IMR-90 (cell line): Measurements from ENCODE around the gene CXCL1. TPM values are rescaled to one million over a fixed set of nuclear protein-coding genes. Genes with fewer than 3 reads are reported as not detected.

Experiments used
- ATAC-seq: fragments of 200-7000 bp; cut with Tn5 transposase; 2 replicates; pipeline ENCODE4 v1.9.1; 2020; ENCODE audit warnings: low read depth, mild to moderate bottlenecking, moderate library complexity
- BruUV-seq: library from RNA; stranded (reverse); fragments of 400-500 nt; replicated peaks from 2 replicates; lab custom pipeline; 2021; lab: Mats Ljungman, UMichigan
- CTCF ChIA-PET: fragments of 300-600 bp; formaldehyde crosslinking; extraction: SDS; loops from one replicate; lab custom pipeline; 2021; ENCODE audit warnings: antibody characterized with exemption; lab: Yijun Ruan, JAX
- POLR2A ChIA-PET: fragments of 300-600 bp; sonication (Branson Sonifier 250); formaldehyde crosslinking; loops from one replicate; lab custom pipeline; 2022; ENCODE audit warnings: antibody characterized with exemption; ENCODE audit not compliant: unreplicated experiment; lab: Charles Lee
- DNase-seq: peaks from one replicate; pipeline ENCODE4 v3.0.0; 2013
- H2AFZ ChIP-seq: replicated peaks from 2 replicates; pipeline ENCODE3; 2013; ENCODE audit warnings: low read length, mild to moderate bottlenecking; ENCODE audit not compliant: poor library complexity
- H2AK5ac ChIP-seq: 2 replicates; pipeline ENCODE4 v1.6.1; 2013; ENCODE audit warnings: low read depth, low read length, inconsistent platforms
- H2AK9ac ChIP-seq: replicated peaks from 2 replicates; pipeline ENCODE3; 2013; ENCODE audit warnings: mild to moderate bottlenecking, low read depth, low read length, moderate library complexity; ENCODE audit not compliant: poor library complexity
- H2BK120ac ChIP-seq: 2 replicates; pipeline ENCODE4 v1.6.1; 2013; ENCODE audit warnings: low read depth, low read length, inconsistent platforms
- H2BK15ac ChIP-seq: 3 replicates; pipeline ENCODE4 v1.6.1; 2013; ENCODE audit warnings: low read depth, low read length, inconsistent platforms
- H2BK20ac ChIP-seq: 2 replicates; pipeline ENCODE4 v1.6.1; 2013; ENCODE audit warnings: low read depth, mild to moderate bottlenecking, inconsistent platforms, low read length, moderate library complexity
- H2BK5ac ChIP-seq: 2 replicates; pipeline ENCODE4 v1.6.1; 2013; ENCODE audit warnings: mild to moderate bottlenecking, low read depth, low read length, inconsistent platforms; ENCODE audit not compliant: poor library complexity, severe bottlenecking
- H3K14ac ChIP-seq: replicated peaks from 2 replicates; pipeline ENCODE4 v1.6.1; 2013; ENCODE audit warnings: low read depth, low read length, inconsistent platforms
- H3K18ac ChIP-seq: 2 replicates; pipeline ENCODE4 v1.6.1; 2013; ENCODE audit warnings: low read depth, low read length, control low read depth
- H3K23ac ChIP-seq: 2 replicates; pipeline ENCODE4 v1.6.1; 2013; ENCODE audit warnings: low read depth, low read length, inconsistent platforms
- H3K27ac ChIP-seq: 2 replicates; pipeline ENCODE4 v1.5.1; 2013; ENCODE audit warnings: mild to moderate bottlenecking, control low read depth, low read length; ENCODE audit not compliant: insufficient read depth
- H3K27me3 ChIP-seq: 2 replicates; pipeline ENCODE4 v1.6.1; 2013; ENCODE audit warnings: low read length; ENCODE audit not compliant: control insufficient read depth, insufficient read depth
- H3K36me3 ChIP-seq: 2 replicates; pipeline ENCODE4 v1.6.1; 2013; ENCODE audit warnings: low read length, mixed read lengths; ENCODE audit not compliant: control insufficient read depth, insufficient read depth
- H3K4ac ChIP-seq: 2 replicates; pipeline ENCODE4 v1.6.1; 2013; ENCODE audit warnings: low read depth, low read length, inconsistent platforms
- H3K4me1 ChIP-seq: 2 replicates; pipeline ENCODE4 v1.6.1; 2013; ENCODE audit warnings: low read length, mixed read lengths; ENCODE audit not compliant: control insufficient read depth, insufficient read depth
- H3K4me2 ChIP-seq: 2 replicates; pipeline ENCODE4 v1.6.1; 2013; ENCODE audit warnings: low read depth, mild to moderate bottlenecking, control low read depth, low read length, moderate library complexity
- H3K4me3 ChIP-seq: 2 replicates; pipeline ENCODE4 v1.5.1; 2013; ENCODE audit warnings: low read depth, mild to moderate bottlenecking, control low read depth, low read length, moderate library complexity; ENCODE audit not compliant: insufficient read depth
- H3K56ac ChIP-seq: 2 replicates; pipeline ENCODE4 v1.6.1; 2013; ENCODE audit warnings: low read length, inconsistent platforms; ENCODE audit not compliant: insufficient read depth; ENCODE audit errors: extremely low read depth
- H3K79me1 ChIP-seq, 2 experiments: 2 replicates each; pipeline ENCODE4 v1.6.1; 2013; ENCODE audit warnings: low read length in 2 of 2, inconsistent platforms in 1 of 2, low read depth in 1 of 2
- H3K9ac ChIP-seq: 2 replicates; pipeline ENCODE4 v1.6.1; 2013; ENCODE audit warnings: low read depth, low read length, control low read depth
- H3K9me1 ChIP-seq: 2 replicates; pipeline ENCODE4 v1.6.1; 2013; ENCODE audit warnings: low read length, inconsistent platforms; ENCODE audit not compliant: insufficient read depth
- H3K9me3 ChIP-seq: 2 replicates; pipeline ENCODE4 v1.6.1; 2013; ENCODE audit warnings: low read length; ENCODE audit not compliant: control insufficient read depth, insufficient read depth
- H4K20me1 ChIP-seq: 2 replicates; pipeline ENCODE4 v1.6.1; 2013; ENCODE audit warnings: low read length, inconsistent platforms; ENCODE audit not compliant: insufficient read depth
- H4K5ac ChIP-seq: 2 replicates; pipeline ENCODE4 v1.6.1; 2013; ENCODE audit warnings: mild to moderate bottlenecking, low read depth, low read length, control low read depth
- H4K8ac ChIP-seq, 2 experiments: 2 replicates each; pipeline ENCODE4 v1.6.1; 2013; ENCODE audit warnings: low read depth in 2 of 2, low read length in 2 of 2, control low read depth in 1 of 2, inconsistent platforms in 1 of 2
- H4K91ac ChIP-seq: 2 replicates; pipeline ENCODE4 v1.6.1; 2013; ENCODE audit warnings: low read depth, low read length, inconsistent platforms; ENCODE audit not compliant: insufficient read depth
- BHLHE40 ChIP-seq: fragments of 150-350 bp; IDR thresholded peaks from 2 replicates; pipeline ENCODE4 v1.6.1; 2016; ENCODE audit warnings: mild to moderate bottlenecking, low read depth, low read length
- CEBPB ChIP-seq: IDR thresholded peaks from 2 replicates; pipeline ENCODE4 v1.6.1; 2012; ENCODE audit warnings: low read depth, low read length, improper control_type of control experiment
- CHD1 ChIP-seq: IDR thresholded peaks from 2 replicates; pipeline ENCODE4 v1.6.1; 2012; ENCODE audit warnings: low read depth, low read length, improper control_type of control experiment
- CTCF ChIP-seq: conservative IDR thresholded peaks from 2 replicates; pipeline ENCODE4 v1.5.1; 2012; ENCODE audit warnings: mild to moderate bottlenecking, low read depth, low read length, improper control_type of control experiment
- FOS ChIP-seq: fragments of 150-350 bp; IDR thresholded peaks from 2 replicates; pipeline ENCODE4 v1.6.1; 2016; ENCODE audit warnings: low read depth, low read length
- MAZ ChIP-seq: IDR thresholded peaks from 2 replicates; pipeline ENCODE4 v1.6.1; 2012; ENCODE audit warnings: low read depth, mild to moderate bottlenecking, low read length, improper control_type of control experiment, moderate library complexity, borderline replicate concordance
- MXI1 ChIP-seq: IDR thresholded peaks from 2 replicates; pipeline ENCODE4 v1.6.1; 2012; ENCODE audit warnings: low read depth, mild to moderate bottlenecking, low read length, moderate library complexity, borderline replicate concordance
- POLR2A ChIP-seq: IDR thresholded peaks from 2 replicates; pipeline ENCODE4 v1.6.1; 2012; ENCODE audit warnings: mild to moderate bottlenecking, low read depth, low read length
- RAD21 ChIP-seq: IDR thresholded peaks from 2 replicates; pipeline ENCODE4 v1.6.1; 2012; ENCODE audit warnings: low read length, improper control_type of control experiment
- RCOR1 ChIP-seq: IDR thresholded peaks from 2 replicates; pipeline ENCODE4 v1.6.1; 2012; ENCODE audit warnings: mild to moderate bottlenecking, low read length, improper control_type of control experiment; ENCODE audit not compliant: insufficient replicate concordance
- RFX5 ChIP-seq: IDR thresholded peaks from 2 replicates; pipeline ENCODE4 v1.8.0; 2012; ENCODE audit warnings: low read depth, mild to moderate bottlenecking, low read length, moderate library complexity
- SMC3 ChIP-seq: fragments of 150-350 bp; IDR thresholded peaks from 2 replicates; pipeline ENCODE4 v1.6.1; 2016; ENCODE audit warnings: low read depth, mild to moderate bottlenecking, antibody characterized with exemption, low read length, moderate library complexity
- dilution Hi-C: fragments of 300-500 bp; cut with HindIII; formaldehyde crosslinking; loops from one replicate; pipeline ENCODE4 v1.14.3; 2018; ENCODE audit warnings: low sequenced_read_pairs; ENCODE audit not compliant: unreplicated experiment
- in situ Hi-C: fragments of 300-500 bp; cut with MboI; formaldehyde crosslinking; loops from 3 replicates; pipeline ENCODE4 v1.14.3; 2019; ENCODE audit warnings: low sequenced_read_pairs, inconsistent platforms, mixed read lengths
- intact Hi-C: fragments of 100-400 bp; cut with micrococcal nuclease; formaldehyde crosslinking; loops from 2 replicates; pipeline ENCODE4 v1.10.0; 2022
- polyA plus RNA-seq, 3 experiments: library from polyadenylated mRNA; depleted of rRNA; stranded (reverse); fragments of >200 nt; gene quantifications; 2 replicates each; pipeline ENCODE4 v1.2.3, GENCODE V29; 2012; ENCODE audit warnings: low replicate concordance in 1 of 3
- total RNA-seq: library from RNA; depleted of rRNA; stranded (reverse); fragments of >200 nt; gene quantifications from 2 replicates; pipeline ENCODE4 v1.2.3, GENCODE V29; 2012

The CXCL1 gene
- total and polyA plus RNA-seq, 2 of the 4 experiments (the other 2 are of a cell fraction) = 2.0 TPM; not detected in 1

- Histone ChIP-seq H3K27me3 (peaks cover 17% of the 10 kb centered on the region; the same call in 1 of the 2 replicates), H2BK120ac (no peak overlapping the region), H2BK5ac (no peak overlapping the region), H4K91ac (no peak overlapping the region), H2AK9ac (no peak overlapping the region), H3K14ac (no peak overlapping the region), H3K56ac (no peak overlapping the region), H2BK15ac (no peak overlapping the region), H3K4me3 (no peak overlapping the region), H3K4me1 (no peaks in the 10 kb centered on the region), H3K79me1 (no peaks in the 10 kb centered on the region), H2BK20ac (no peak overlapping the region), H3K18ac (no peak overlapping the region), H3K9me1 (no peaks in the 10 kb centered on the region), H4K20me1 (no peaks in the 10 kb centered on the region), H4K8ac (no peak overlapping the region), H3K9ac (no peak overlapping the region), H3K36me3 (no peaks in the 10 kb centered on the region), H3K9me3 (no peaks in the 10 kb centered on the region), H2AK5ac (no peak overlapping the region), H4K5ac (no peak overlapping the region), H3K23ac (no peak overlapping the region), H3K4me2 (no peak overlapping the region), H3K4ac (no peak overlapping the region), H3K27ac (no peak overlapping the region), H2AFZ (no peak overlapping the region)
- no TSS peak for BruUV-seq
- in situ Hi-C loops = no loop called here
- ChIA-PET CTCF (no interaction called here), POLR2A (no interaction called here)
- intact Hi-C loops = no loop called here
- no peak for DNase-seq
- dilution Hi-C loops = no loop called here
- TF ChIP-seq MXI1 (no peak), BHLHE40 (no peak), FOS (no peak), MAZ (no peak), RCOR1 (no peak), CHD1 (no peak), RFX5 (no peak), CEBPB (no peak), CTCF (no peak), POLR2A (no peak), RAD21 (no peak), SMC3 (no peak)
- no peak for ATAC-seq
Measured at GRCh38 chr4:73908965-73909364, 39.8 kb downstream of the CXCL1 start.
